Erythroblast (primary cell): ENCODE measurements around the gene EDA.

Experiments
- GATA1 ChIP-seq: IDR thresholded peaks from 2 replicates; pipeline ENCODE4 v1.6.1; 2011; ENCODE audit warnings: low read depth, mild to moderate bottlenecking, control low read depth, low read length, moderate library complexity
- POLR2A ChIP-seq: IDR thresholded peaks from 2 replicates; pipeline ENCODE4 v1.6.1; 2011; ENCODE audit warnings: mild to moderate bottlenecking, low read length

- TF ChIP-seq POLR2A (no peak), GATA1 (no peak)
Observed at GRCh38 chrX:69951753-69952152, 335.8 kb downstream of the EDA start.
